HepG2 (cell line): ENCODE measurements around the gene TCF3. TPM values are rescaled to one million over a fixed set of nuclear protein-coding genes. Genes with fewer than 3 reads are reported as not detected.

ENCODE experiments used
- CCAR2 ChIP-seq: fragments of 200-400 bp; formaldehyde crosslinking; optimal IDR thresholded peaks from 2 replicates; pipeline ENCODE3; 2018; ENCODE audit warnings: low read depth, mild to moderate bottlenecking, low read length, moderate library complexity
- DMAP1 ChIP-seq: IDR thresholded peaks from 2 replicates; pipeline ENCODE4 v1.6.1; 2016
- HDAC1 ChIP-seq: sonication (generic); formaldehyde crosslinking; IDR thresholded peaks from 2 replicates; pipeline ENCODE4 v1.5.1; 2020; ENCODE audit warnings: mild to moderate bottlenecking, missing genetic modification reagents
- HNF4G ChIP-seq, 2 experiments: sonication (generic) in 1 of 2; formaldehyde crosslinking in 1 of 2; IDR thresholded peaks; 2 replicates each; pipeline versions ENCODE4 v1.4.0 to v1.6.1; 2011 to 2020; ENCODE audit warnings: borderline replicate concordance in 2 of 2, low read depth in 2 of 2, mild to moderate bottlenecking in 2 of 2, low read length in 1 of 2, missing genetic modification reagents in 1 of 2, moderate library complexity in 1 of 2
- NCOA2 ChIP-seq: sonication (generic); formaldehyde crosslinking; IDR thresholded peaks from 2 replicates; pipeline ENCODE4 v1.8.0; 2022; ENCODE audit warnings: inconsistent platforms
- NFIB ChIP-seq: sonication (generic); formaldehyde crosslinking; IDR thresholded peaks from 2 replicates; pipeline ENCODE4 v1.9.0; 2021; ENCODE audit warnings: missing genetic modification reagents, mild to moderate bottlenecking, borderline replicate concordance
- NKX3-1 ChIP-seq: sonication (generic); formaldehyde crosslinking; IDR thresholded peaks from 2 replicates; pipeline ENCODE4 v1.5.0; 2020; ENCODE audit warnings: missing genetic modification reagents
- POLR2A ChIP-seq, 2 experiments: IDR thresholded peaks; 2 replicates each; pipeline ENCODE4 v1.6.1; 2011; ENCODE audit warnings: low read depth in 2 of 2, low read length in 2 of 2, mild to moderate bottlenecking in 1 of 2, moderate library complexity in 1 of 2; ENCODE audit not compliant: insufficient read depth in 1 of 2
- SIX4 ChIP-seq: sonication (generic); formaldehyde crosslinking; IDR thresholded peaks from 2 replicates; pipeline ENCODE4 v1.4.0; 2020; ENCODE audit warnings: missing genetic modification reagents
- SMC3 ChIP-seq: IDR thresholded peaks from 2 replicates; pipeline ENCODE4 v1.6.1; 2011; ENCODE audit warnings: low read length, improper control_type of control experiment
- THYN1 ChIP-seq: sonication (generic); formaldehyde crosslinking; IDR thresholded peaks from 2 replicates; pipeline ENCODE4 v1.8.1; 2023; ENCODE audit warnings: low read depth, mild to moderate bottlenecking, moderate library complexity, missing genetic modification reagents, borderline replicate concordance
- TMF1 ChIP-seq: sonication (generic); formaldehyde crosslinking; IDR thresholded peaks from 2 replicates; pipeline ENCODE4 v1.8.1; 2022; ENCODE audit warnings: low read depth, missing genetic modification reagents
- ZNF543 ChIP-seq: sonication (generic); formaldehyde crosslinking; IDR thresholded peaks from 2 replicates; pipeline ENCODE4 v1.4.0; 2020; ENCODE audit warnings: mild to moderate bottlenecking, missing genetic modification reagents
- ZNF709 ChIP-seq: sonication (generic); formaldehyde crosslinking; IDR thresholded peaks from 2 replicates; pipeline ENCODE4 v1.5.0; 2020; ENCODE audit warnings: mild to moderate bottlenecking, missing genetic modification reagents
- ZNF766 ChIP-seq: sonication (generic); formaldehyde crosslinking; IDR thresholded peaks from 2 replicates; pipeline ENCODE4 v1.5.0; 2020; ENCODE audit warnings: missing genetic modification reagents, borderline replicate concordance
- ZNF782 ChIP-seq: sonication (generic); formaldehyde crosslinking; IDR thresholded peaks from 2 replicates; pipeline ENCODE4 v1.4.0; 2020; ENCODE audit warnings: missing genetic modification reagents, mild to moderate bottlenecking, borderline replicate concordance
- ZNF83 ChIP-seq: sonication (generic); formaldehyde crosslinking; IDR thresholded peaks from 2 replicates; pipeline ENCODE4 v1.4.0; 2020; ENCODE audit warnings: missing genetic modification reagents, mild to moderate bottlenecking, borderline replicate concordance
- polyA plus RNA-seq, 8 experiments: library from polyadenylated mRNA; depleted of rRNA in 3 of 8; stranded (reverse) in 7 of 8; unstranded in 1 of 8; fragments of >200 nt; fragmentation: Illumina TruSeq in 4 of 8; extraction: Trizol in 4 of 8; gene quantifications; 2 replicates each; pipeline versions ENCODE4 v1.2.1 to v1.2.3, GENCODE V29; 2011 to 2016; ENCODE audit warnings: low read depth in 4 of 8, missing spikeins in 1 of 8, mixed read lengths in 1 of 8; ENCODE audit not compliant: insufficient read depth in 1 of 8
- total RNA-seq, 5 experiments: library from RNA; depleted of rRNA; stranded (reverse); fragments of >200 nt; fragmentation: Illumina TruSeq; extraction: Trizol; gene quantifications; 2 replicates each; pipeline ENCODE4 v1.2.3, GENCODE V29; 2016; ENCODE audit warnings: low read depth in 1 of 5
- TF ChIP-seq, protein P1 (sequence below): sonication (generic); formaldehyde crosslinking; IDR thresholded peaks from 2 replicates; pipeline ENCODE4 v1.4.0; 2020; ENCODE audit warnings: mild to moderate bottlenecking, missing genetic modification reagents
- TF ChIP-seq, protein P2 (sequence below): sonication (generic); formaldehyde crosslinking; IDR thresholded peaks from 2 replicates; pipeline ENCODE4 v1.9.0; 2022; ENCODE audit warnings: low read depth, missing genetic modification reagents
- TF ChIP-seq, protein P3 (sequence below): sonication (generic); formaldehyde crosslinking; IDR thresholded peaks from 2 replicates; pipeline ENCODE4 v1.8.0; 2022; ENCODE audit warnings: low read depth, missing genetic modification reagents
- TF ChIP-seq, protein P4 (sequence below): sonication (generic); formaldehyde crosslinking; conservative IDR thresholded peaks from 2 replicates; pipeline ENCODE4 v1.4.0; 2020; ENCODE audit warnings: missing genetic modification reagents
- TF ChIP-seq, protein P5 (sequence below): sonication (generic); formaldehyde crosslinking; conservative IDR thresholded peaks from 2 replicates; pipeline ENCODE4 v1.4.0; 2020; ENCODE audit warnings: missing genetic modification reagents

TCF3 gene
- total and polyA plus RNA-seq, 2 of the 13 experiments (the other 11 are each of a cell fraction or from before 2014, with no cell fraction given), result 51.4 to 53.2 TPM

DNA sequence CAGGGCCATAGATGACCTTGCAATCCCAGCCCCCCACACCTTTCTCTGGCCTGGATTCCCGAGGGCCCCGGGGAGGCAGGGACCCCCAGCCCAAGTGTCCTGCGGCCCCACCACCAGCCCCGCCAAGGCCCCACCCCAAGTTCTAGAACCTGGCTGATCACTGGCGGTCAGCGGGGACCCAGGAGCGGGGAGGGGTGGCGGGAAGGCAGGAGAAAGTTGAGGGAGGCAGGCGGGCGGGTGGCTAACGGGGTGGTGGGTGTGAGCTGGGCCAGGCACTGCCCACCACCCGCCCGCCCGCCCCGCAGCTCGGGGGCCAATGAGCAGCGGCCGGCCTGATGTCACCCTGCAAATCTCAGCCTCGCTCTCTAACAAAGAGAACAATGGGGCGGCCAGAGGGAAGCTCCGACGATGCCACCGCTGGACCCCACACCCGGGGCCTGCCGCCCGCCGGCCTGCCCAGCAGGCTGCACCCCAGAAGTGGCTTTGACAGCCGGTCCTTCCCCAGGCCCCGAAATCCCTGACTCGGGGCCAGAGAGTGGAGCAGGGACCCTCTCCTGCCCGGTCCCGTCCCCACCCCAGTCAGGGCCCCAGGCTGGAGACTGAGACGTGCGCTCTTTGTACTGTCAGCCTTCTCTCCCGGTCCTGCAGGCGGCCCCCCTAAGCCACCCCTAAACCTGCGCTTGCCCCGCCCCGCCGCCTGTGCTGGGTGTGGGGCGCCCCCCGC is 85.9 kb downstream of the TCF3 start (continued):
- TF ChIP-seq, protein P1, sequence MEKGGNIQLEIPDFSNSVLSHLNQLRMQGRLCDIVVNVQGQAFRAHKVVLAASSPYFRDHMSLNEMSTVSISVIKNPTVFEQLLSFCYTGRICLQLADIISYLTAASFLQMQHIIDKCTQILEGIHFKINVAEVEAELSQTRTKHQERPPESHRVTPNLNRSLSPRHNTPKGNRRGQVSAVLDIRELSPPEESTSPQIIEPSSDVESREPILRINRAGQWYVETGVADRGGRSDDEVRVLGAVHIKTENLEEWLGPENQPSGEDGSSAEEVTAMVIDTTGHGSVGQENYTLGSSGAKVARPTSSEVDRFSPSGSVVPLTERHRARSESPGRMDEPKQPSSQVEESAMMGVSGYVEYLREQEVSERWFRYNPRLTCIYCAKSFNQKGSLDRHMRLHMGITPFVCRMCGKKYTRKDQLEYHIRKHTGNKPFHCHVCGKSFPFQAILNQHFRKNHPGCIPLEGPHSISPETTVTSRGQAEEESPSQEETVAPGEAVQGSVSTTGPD (CRISPR knock-in tag), result no peak
- TF ChIP-seq ZNF782 (CRISPR knock-in tag) (no peak), NCOA2 (CRISPR knock-in tag) (no peak), ZNF709 (CRISPR knock-in tag) (no peak), HDAC1 (no peak), SMC3 (no peak), HNF4G (IDR thresholded peaks at IDR 0.05; ENCODE audit: borderline replicate concordance, low read depth, low read length) (no peak), HNF4G (CRISPR knock-in tag; IDR thresholded peaks at IDR 0.05; ENCODE audit: borderline replicate concordance, low read depth) (no peak), NFIB (no peak), CCAR2 (no peak), NKX3-1 (CRISPR knock-in tag) (no peak), DMAP1 (no peak), TMF1 (CRISPR knock-in tag) (no peak), SIX4 (CRISPR knock-in tag) (no peak), ZNF83 (CRISPR knock-in tag) (no peak), ZNF766 (CRISPR knock-in tag) (no peak), ZNF543 (no peak), THYN1 (no peak), POLR2A (IDR thresholded peaks at IDR 0.05; ENCODE audit: insufficient read depth in 1 of 2, low read depth in 2 of 2, low read length in 2 of 2) (0 out of 4 replicates have a peak, but pooled peaks of 1 of the 2 experiments have one; percentile 22)
- TF ChIP-seq, protein P2, sequence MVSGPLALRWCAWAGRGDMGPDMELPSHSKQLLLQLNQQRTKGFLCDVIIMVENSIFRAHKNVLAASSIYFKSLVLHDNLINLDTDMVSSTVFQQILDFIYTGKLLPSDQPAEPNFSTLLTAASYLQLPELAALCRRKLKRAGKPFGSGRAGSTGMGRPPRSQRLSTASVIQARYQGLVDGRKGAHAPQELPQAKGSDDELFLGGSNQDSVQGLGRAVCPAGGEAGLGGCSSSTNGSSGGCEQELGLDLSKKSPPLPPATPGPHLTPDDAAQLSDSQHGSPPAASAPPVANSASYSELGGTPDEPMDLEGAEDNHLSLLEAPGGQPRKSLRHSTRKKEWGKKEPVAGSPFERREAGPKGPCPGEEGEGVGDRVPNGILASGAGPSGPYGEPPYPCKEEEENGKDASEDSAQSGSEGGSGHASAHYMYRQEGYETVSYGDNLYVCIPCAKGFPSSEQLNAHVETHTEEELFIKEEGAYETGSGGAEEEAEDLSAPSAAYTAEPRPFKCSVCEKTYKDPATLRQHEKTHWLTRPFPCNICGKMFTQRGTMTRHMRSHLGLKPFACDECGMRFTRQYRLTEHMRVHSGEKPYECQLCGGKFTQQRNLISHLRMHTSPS (CRISPR knock-in tag), result no peak
- TF ChIP-seq, protein P3, sequence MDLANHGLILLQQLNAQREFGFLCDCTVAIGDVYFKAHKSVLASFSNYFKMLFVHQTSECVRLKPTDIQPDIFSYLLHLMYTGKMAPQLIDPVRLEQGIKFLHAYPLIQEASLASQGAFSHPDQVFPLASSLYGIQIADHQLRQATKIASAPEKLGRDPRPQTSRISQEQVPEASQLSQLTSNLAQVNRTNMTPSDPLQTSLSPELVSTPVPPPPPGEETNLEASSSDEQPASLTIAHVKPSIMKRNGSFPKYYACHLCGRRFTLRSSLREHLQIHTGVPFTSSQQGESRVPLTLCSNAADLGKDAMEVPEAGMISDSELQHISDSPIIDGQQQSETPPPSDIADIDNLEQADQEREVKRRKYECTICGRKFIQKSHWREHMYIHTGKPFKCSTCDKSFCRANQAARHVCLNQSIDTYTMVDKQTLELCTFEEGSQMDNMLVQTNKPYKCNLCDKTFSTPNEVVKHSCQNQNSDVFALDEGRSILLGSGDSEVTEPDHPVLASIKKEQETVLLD (CRISPR knock-in tag), result no peak
- TF ChIP-seq, protein P4, sequence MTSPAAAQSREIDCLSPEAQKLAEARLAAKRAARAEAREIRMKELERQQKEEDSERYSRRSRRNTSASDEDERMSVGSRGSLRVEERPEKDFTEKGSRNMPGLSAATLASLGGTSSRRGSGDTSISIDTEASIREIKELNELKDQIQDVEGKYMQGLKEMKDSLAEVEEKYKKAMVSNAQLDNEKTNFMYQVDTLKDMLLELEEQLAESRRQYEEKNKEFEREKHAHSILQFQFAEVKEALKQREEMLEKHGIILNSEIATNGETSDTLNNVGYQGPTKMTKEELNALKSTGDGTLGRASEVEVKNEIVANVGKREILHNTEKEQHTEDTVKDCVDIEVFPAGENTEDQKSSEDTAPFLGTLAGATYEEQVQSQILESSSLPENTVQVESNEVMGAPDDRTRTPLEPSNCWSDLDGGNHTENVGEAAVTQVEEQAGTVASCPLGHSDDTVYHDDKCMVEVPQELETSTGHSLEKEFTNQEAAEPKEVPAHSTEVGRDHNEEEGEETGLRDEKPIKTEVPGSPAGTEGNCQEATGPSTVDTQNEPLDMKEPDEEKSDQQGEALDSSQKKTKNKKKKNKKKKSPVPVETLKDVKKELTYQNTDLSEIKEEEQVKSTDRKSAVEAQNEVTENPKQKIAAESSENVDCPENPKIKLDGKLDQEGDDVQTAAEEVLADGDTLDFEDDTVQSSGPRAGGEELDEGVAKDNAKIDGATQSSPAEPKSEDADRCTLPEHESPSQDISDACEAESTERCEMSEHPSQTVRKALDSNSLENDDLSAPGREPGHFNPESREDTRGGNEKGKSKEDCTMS (CRISPR knock-in tag), result no peak
- TF ChIP-seq, protein P5, sequence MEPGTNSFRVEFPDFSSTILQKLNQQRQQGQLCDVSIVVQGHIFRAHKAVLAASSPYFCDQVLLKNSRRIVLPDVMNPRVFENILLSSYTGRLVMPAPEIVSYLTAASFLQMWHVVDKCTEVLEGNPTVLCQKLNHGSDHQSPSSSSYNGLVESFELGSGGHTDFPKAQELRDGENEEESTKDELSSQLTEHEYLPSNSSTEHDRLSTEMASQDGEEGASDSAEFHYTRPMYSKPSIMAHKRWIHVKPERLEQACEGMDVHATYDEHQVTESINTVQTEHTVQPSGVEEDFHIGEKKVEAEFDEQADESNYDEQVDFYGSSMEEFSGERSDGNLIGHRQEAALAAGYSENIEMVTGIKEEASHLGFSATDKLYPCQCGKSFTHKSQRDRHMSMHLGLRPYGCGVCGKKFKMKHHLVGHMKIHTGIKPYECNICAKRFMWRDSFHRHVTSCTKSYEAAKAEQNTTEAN (CRISPR knock-in tag), result no peak
